ENCODE data around the gene KSR1. TPM values are rescaled to one million over a fixed set of nuclear protein-coding genes. Genes with fewer than 3 reads are reported as not detected.

KSR1 gene
- total and polyA plus RNA-seq, 2 of the 8 experiments (the other 6 are each of a cell fraction or from before 2014, with no cell fraction given) = 14.1 to 34.7 TPM

DNA sequence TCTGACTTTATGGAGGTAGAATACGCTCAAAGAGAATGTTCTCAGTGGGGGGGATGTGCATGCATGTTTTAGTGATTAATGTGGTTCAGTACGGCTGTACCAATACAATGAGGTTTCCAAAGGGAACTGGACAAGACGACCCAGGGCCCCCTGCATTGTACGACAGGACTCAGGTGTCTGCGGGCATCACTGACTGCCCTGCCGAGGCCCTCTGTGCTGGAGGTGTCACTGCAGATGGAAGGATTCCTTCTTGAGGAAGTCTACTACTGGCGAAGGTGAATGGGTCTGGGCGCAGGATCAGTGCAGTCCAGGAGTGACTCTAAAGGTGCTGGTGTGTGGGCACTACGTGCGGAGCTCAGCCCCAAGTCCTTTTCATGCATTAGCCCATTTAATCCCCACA is 171.3 kb downstream of the KSR1 start (continued):
- TF ChIP-seq, protein P1, sequence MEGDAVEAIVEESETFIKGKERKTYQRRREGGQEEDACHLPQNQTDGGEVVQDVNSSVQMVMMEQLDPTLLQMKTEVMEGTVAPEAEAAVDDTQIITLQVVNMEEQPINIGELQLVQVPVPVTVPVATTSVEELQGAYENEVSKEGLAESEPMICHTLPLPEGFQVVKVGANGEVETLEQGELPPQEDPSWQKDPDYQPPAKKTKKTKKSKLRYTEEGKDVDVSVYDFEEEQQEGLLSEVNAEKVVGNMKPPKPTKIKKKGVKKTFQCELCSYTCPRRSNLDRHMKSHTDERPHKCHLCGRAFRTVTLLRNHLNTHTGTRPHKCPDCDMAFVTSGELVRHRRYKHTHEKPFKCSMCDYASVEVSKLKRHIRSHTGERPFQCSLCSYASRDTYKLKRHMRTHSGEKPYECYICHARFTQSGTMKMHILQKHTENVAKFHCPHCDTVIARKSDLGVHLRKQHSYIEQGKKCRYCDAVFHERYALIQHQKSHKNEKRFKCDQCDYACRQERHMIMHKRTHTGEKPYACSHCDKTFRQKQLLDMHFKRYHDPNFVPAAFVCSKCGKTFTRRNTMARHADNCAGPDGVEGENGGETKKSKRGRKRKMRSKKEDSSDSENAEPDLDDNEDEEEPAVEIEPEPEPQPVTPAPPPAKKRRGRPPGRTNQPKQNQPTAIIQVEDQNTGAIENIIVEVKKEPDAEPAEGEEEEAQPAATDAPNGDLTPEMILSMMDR (IDR thresholded peaks at IDR 0.05; ENCODE audit: control extremely low read depth in 1 of 3, insufficient read depth in 1 of 3, low read depth in 1 of 3, low read length in 3 of 3) = no peak
- no peak for TF ChIP-seq SUZ12 (IDR thresholded peaks at IDR 0.05; ENCODE audit: low read length)
- TF ChIP-seq TCF12 (IDR thresholded peaks at IDR 0.05; ENCODE audit: low read depth, low read length) = no peak

Measured in H1 (cell line).